GM12801 (cell line): Measurements from ENCODE around the gene EDA2R.

Experiments used
- CTCF ChIP-seq: IDR thresholded peaks from one replicate; pipeline ENCODE4 v1.5.1; 2011; ENCODE audit warnings: control low read depth; ENCODE audit not compliant: insufficient read length; ENCODE audit errors: extremely low read depth

Gene EDA2R

GRCh38 chrX:66625525-66625924 lies 13.4 kb downstream of the EDA2R start:
- no peak for TF ChIP-seq CTCF

GRCh38 chrX:66622209-66622608 lies 16.7 kb downstream of the EDA2R start:
- TF ChIP-seq CTCF, result no peak

- no peak for TF ChIP-seq CTCF
Measured at GRCh38 chrX:66616944-66617343, 21.9 kb downstream of the EDA2R start.

- TF ChIP-seq CTCF, result no peak
Measured at GRCh38 chrX:66602381-66602938, 36.4 kb downstream of the EDA2R start.

- no peak for TF ChIP-seq CTCF
Measured at GRCh38 chrX:66601522-66601921, 37.4 kb downstream of the EDA2R start.

GRCh38 chrX:66579219-66579618 lies 59.7 kb downstream of the EDA2R start:
- no peak for TF ChIP-seq CTCF

GRCh38 chrX:66553973-66554372 lies 84.9 kb downstream of the EDA2R start:
- no peak for TF ChIP-seq CTCF

GRCh38 chrX:66547847-66548369 lies 91.0 kb downstream of the EDA2R start:
- TF ChIP-seq CTCF, result no peak
